ENCODE measurements around the gene MITF. TPM values are rescaled to one million over a fixed set of nuclear protein-coding genes. Genes with fewer than 3 reads are reported as not detected.

The MITF gene
- total and polyA plus RNA-seq, 9 donors: 5.7 to 9.6 (median 7.4) TPM

DNA sequence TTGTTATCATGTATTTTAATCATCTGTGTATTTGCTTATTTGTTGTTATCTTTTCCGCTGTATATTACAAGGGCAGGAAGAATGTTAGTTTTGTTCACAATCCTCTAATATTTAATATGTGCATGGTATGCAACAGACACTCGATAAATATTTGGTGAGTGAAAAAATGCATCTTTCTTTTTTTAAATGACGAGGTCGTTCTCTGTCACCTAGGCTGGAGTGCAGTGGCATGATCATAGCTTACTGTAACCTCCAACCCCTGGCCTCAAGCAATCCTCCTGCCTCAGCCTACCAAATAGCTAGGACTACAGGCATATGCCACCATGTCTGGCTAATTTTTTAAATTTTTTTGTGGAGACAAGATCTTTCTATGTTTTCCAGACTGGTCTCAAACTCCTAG is 66.2 kb downstream of the MITF start:
- DNase-seq: no peak
- WGBS (ENCODE audit: insufficient coverage): no CpG with 5 or more reads among the region's 4 CpGs
- Histone ChIP-seq H3K9me3 (replicated peaks; ENCODE audit: control insufficient read depth, low read depth, low read length) (no peaks in the 10 kb centered on the region), H3K27ac (ENCODE audit: low read length) (no peak overlapping the region), H3K4me3 (ENCODE audit: low read length) (no peak overlapping the region), H3K4me1 (ENCODE audit: control insufficient read depth, insufficient read depth, low read length) (no peaks in the 10 kb centered on the region), H3K27me3 (ENCODE audit: control insufficient read depth, insufficient read depth, low read length) (no peaks in the 10 kb centered on the region), H3K36me3 (ENCODE audit: control insufficient read depth, insufficient read depth, low read length) (no peaks in the 10 kb centered on the region)

- DNase-seq: no peak
Observed at GRCh38 chr3:69806735-69807438, 67.6 kb downstream of the MITF start.

GRCh38 chr3:69807674-69808073 is 68.4 kb downstream of the MITF start:
- no CpG with 5 or more reads among the region's 1 CpG for WGBS (ENCODE audit: insufficient coverage)
- Histone ChIP-seq H3K4me1 (ENCODE audit: control insufficient read depth, insufficient read depth, low read length) (no peaks in the 10 kb centered on the region), H3K36me3 (ENCODE audit: control insufficient read depth, insufficient read depth, low read length) (no peaks in the 10 kb centered on the region)

More at GRCh38 chr3:69806735-69807438, 67.6 kb downstream of the MITF start:
- 67% methylated on average over 1 of the region's 1 CpG for WGBS (ENCODE audit: insufficient coverage)
- Histone ChIP-seq H3K27ac (ENCODE audit: low read length) (no peak overlapping the region), H3K36me3 (ENCODE audit: control insufficient read depth, insufficient read depth, low read length) (no peaks in the 10 kb centered on the region), H3K9me3 (replicated peaks; ENCODE audit: control insufficient read depth, low read depth, low read length) (no peaks in the 10 kb centered on the region), H3K4me3 (ENCODE audit: low read length) (no peak overlapping the region), H3K27me3 (ENCODE audit: control insufficient read depth, insufficient read depth, low read length) (no peaks in the 10 kb centered on the region), H3K4me1 (ENCODE audit: control insufficient read depth, insufficient read depth, low read length) (no peaks in the 10 kb centered on the region)

GRCh38 chr3:69809076-69809835 is 70.0 kb downstream of the MITF start:
- Histone ChIP-seq H3K9me3 (replicated peaks; ENCODE audit: control insufficient read depth, low read depth, low read length) (no peaks in the 10 kb centered on the region), H3K27me3 (ENCODE audit: control insufficient read depth, insufficient read depth, low read length) (no peaks in the 10 kb centered on the region), H3K36me3 (ENCODE audit: control insufficient read depth, insufficient read depth, low read length) (no peaks in the 10 kb centered on the region), H3K4me1 (ENCODE audit: control insufficient read depth, insufficient read depth, low read length) (no peaks in the 10 kb centered on the region), H3K27ac (ENCODE audit: low read length) (no peak overlapping the region), H3K4me3 (ENCODE audit: low read length) (no peak overlapping the region)
- WGBS (ENCODE audit: insufficient coverage): no CpG with 5 or more reads among the region's 1 CpG
- DNase-seq: no peak

More at GRCh38 chr3:69807674-69808073, 68.4 kb downstream of the MITF start:
- H3K27me3 ChIP-seq (ENCODE audit: control insufficient read depth, insufficient read depth, low read length): no peaks in the 10 kb centered on the region
- H3K27ac ChIP-seq (ENCODE audit: low read length): no peak overlapping the region
- no peak overlapping the region for H3K4me3 ChIP-seq (ENCODE audit: low read length)
- H3K9me3 ChIP-seq (replicated peaks; ENCODE audit: control insufficient read depth, low read depth, low read length): no peaks in the 10 kb centered on the region
- no peak for DNase-seq

DNA sequence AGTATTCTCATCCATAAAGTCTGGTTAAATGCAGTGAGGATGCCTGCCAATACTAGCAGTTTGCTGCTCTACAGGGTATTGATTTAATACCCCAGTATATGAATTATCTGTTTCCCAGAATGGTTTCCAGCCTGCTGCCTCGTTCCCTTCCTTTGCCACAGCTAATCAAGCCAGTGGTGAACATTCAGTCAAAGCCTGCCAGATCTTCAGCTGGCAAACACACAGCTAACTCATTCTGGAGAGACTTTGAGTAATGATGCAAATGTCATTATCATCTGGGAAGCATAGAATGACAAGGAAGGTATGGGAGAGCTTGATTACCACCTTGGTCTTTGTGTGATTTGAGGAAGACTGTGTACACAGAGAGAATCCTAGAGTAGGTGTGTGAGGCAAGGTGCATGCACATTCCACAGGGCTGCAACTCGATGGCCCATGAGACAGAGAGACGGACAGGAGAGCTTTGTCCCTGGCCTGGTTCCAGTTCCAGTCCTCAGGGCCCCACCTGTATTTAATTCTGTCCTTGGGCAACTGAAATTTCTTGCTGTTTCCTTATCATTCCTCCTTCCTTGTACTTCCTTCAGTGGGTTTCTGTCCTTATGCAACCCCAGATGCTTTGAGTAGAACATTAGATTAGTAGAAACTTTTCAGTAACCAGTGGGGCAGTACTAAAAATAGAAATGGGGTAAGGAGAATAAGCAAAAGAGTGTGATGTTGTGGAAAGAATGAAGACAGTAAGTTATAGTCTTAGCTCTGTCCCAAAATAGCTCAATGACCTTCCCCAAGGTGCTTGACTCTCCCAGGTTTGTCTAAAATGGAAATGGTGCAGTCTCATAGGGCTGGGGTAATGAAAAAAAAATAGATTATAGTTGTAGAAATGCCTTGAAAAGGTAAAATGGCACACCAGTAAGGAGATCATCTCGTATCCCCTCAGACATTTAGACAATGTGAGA is 72.5 kb downstream of the MITF start:
- Histone ChIP-seq H3K36me3 (ENCODE audit: control insufficient read depth, insufficient read depth, low read length) (no peaks in the 10 kb centered on the region), H3K27ac (ENCODE audit: low read length) (no peak overlapping the region), H3K27me3 (ENCODE audit: control insufficient read depth, insufficient read depth, low read length) (no peaks in the 10 kb centered on the region), H3K4me1 (ENCODE audit: control insufficient read depth, insufficient read depth, low read length) (no peaks in the 10 kb centered on the region), H3K9me3 (replicated peaks; ENCODE audit: control insufficient read depth, low read depth, low read length) (no peaks in the 10 kb centered on the region), H3K4me3 (ENCODE audit: low read length) (no peak overlapping the region)
- 61% methylated on average over 2 of the region's 4 CpGs for WGBS (ENCODE audit: insufficient coverage)
- DNase-seq: no peak

- no peak for DNase-seq
- 40% methylated on average over 1 of the region's 1 CpG for WGBS (ENCODE audit: insufficient coverage)
- Histone ChIP-seq H3K27me3 (ENCODE audit: control insufficient read depth, insufficient read depth, low read length) (no peaks in the 10 kb centered on the region), H3K27ac (ENCODE audit: low read length) (no peak overlapping the region), H3K4me3 (ENCODE audit: low read length) (no peak overlapping the region), H3K36me3 (ENCODE audit: control insufficient read depth, insufficient read depth, low read length) (no peaks in the 10 kb centered on the region), H3K4me1 (ENCODE audit: control insufficient read depth, insufficient read depth, low read length) (peaks cover 9% of the 10 kb centered on the region), H3K9me3 (replicated peaks; ENCODE audit: control insufficient read depth, low read depth, low read length) (no peaks in the 10 kb centered on the region)
Observed at GRCh38 chr3:69815970-69816369, 76.7 kb downstream of the MITF start.

GRCh38 chr3:69817988-69818387 is 78.7 kb downstream of the MITF start:
- no CpG with 5 or more reads among the region's 2 CpGs for WGBS (ENCODE audit: insufficient coverage)
- no peak overlapping the region for H3K4me3 ChIP-seq (ENCODE audit: low read length)
- H3K9me3 ChIP-seq (replicated peaks; ENCODE audit: control insufficient read depth, low read depth, low read length): no peaks in the 10 kb centered on the region
- H3K27me3 ChIP-seq (ENCODE audit: control insufficient read depth, insufficient read depth, low read length): no peaks in the 10 kb centered on the region
- H3K27ac ChIP-seq (ENCODE audit: low read length): no peak overlapping the region
- no peak for DNase-seq
- peaks cover 11% of the 10 kb centered on the region for H3K4me1 ChIP-seq (ENCODE audit: control insufficient read depth, insufficient read depth, low read length)
- H3K36me3 ChIP-seq (ENCODE audit: control insufficient read depth, insufficient read depth, low read length): no peaks in the 10 kb centered on the region

DNA sequence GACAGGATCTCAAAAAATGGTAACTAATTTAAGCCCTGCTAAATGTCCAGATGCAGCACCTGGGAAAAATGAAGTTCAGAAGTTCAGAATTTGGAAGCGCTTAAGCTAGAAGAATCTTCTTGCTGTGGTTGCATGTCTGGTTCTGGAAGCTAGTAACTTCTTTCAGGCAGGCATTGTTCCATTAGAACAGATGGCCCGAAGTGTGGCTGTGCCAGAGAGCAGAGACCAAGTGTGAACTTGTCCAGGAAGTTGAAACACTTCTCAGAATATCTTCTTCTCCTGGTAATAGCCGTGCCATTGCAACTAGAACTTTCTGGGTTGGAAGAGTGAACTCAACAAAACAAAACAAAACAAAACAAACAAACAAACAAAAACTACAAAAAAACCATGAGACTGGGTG is 80.0 kb downstream of the MITF start:
- no peaks in the 10 kb centered on the region for H3K36me3 ChIP-seq (ENCODE audit: control insufficient read depth, insufficient read depth, low read length)
- H3K27ac ChIP-seq (ENCODE audit: low read length): peak overlapping the region; percentile 45
- peaks cover 11% of the 10 kb centered on the region for H3K4me1 ChIP-seq (ENCODE audit: control insufficient read depth, insufficient read depth, low read length)
- H3K27me3 ChIP-seq (ENCODE audit: control insufficient read depth, insufficient read depth, low read length): no peaks in the 10 kb centered on the region
- WGBS (ENCODE audit: insufficient coverage): 72% methylated on average over 2 of the region's 3 CpGs
- DNase-seq: peak; percentile 83
- no peak overlapping the region for H3K4me3 ChIP-seq (ENCODE audit: low read length)
- H3K9me3 ChIP-seq (replicated peaks; ENCODE audit: control insufficient read depth, low read depth, low read length): no peaks in the 10 kb centered on the region

GRCh38 chr3:69821133-69821532 is 81.9 kb downstream of the MITF start:
- Histone ChIP-seq H3K9me3 (replicated peaks; ENCODE audit: control insufficient read depth, low read depth, low read length) (no peaks in the 10 kb centered on the region), H3K27me3 (ENCODE audit: control insufficient read depth, insufficient read depth, low read length) (no peaks in the 10 kb centered on the region), H3K4me1 (ENCODE audit: control insufficient read depth, insufficient read depth, low read length) (peaks cover 11% of the 10 kb centered on the region), H3K4me3 (ENCODE audit: low read length) (no peak overlapping the region), H3K36me3 (ENCODE audit: control insufficient read depth, insufficient read depth, low read length) (no peaks in the 10 kb centered on the region), H3K27ac (ENCODE audit: low read length) (no peak overlapping the region)
- WGBS (ENCODE audit: insufficient coverage): no CpG with 5 or more reads among the region's 4 CpGs
- peak; percentile 68 for DNase-seq

- no peak for DNase-seq
- Histone ChIP-seq H3K27me3 (ENCODE audit: control insufficient read depth, insufficient read depth, low read length) (no peaks in the 10 kb centered on the region), H3K27ac (ENCODE audit: low read length) (no peak overlapping the region), H3K36me3 (ENCODE audit: control insufficient read depth, insufficient read depth, low read length) (no peaks in the 10 kb centered on the region), H3K4me1 (ENCODE audit: control insufficient read depth, insufficient read depth, low read length) (peaks cover 11% of the 10 kb centered on the region), H3K9me3 (replicated peaks; ENCODE audit: control insufficient read depth, low read depth, low read length) (no peaks in the 10 kb centered on the region), H3K4me3 (ENCODE audit: low read length) (no peak overlapping the region)
- no CpG with 5 or more reads among the region's 1 CpG for WGBS (ENCODE audit: insufficient coverage)
Observed at GRCh38 chr3:69823743-69824142, 84.5 kb downstream of the MITF start.

Data from muscle of leg (tissue), 11 donors.